HG02885 (cell line): ENCODE measurements around the gene INPP5B.

Experiments
- ATAC-seq: cut with Tn5 transposase; IDR thresholded peaks from one replicate; pipeline ENCODE4 v1.9.1; 2021; ENCODE audit warnings: mild to moderate bottlenecking; ENCODE audit not compliant: unreplicated experiment, poor library complexity

INPP5B gene

GRCh38 chr1:37879865-37880264 is 67.0 kb downstream of the INPP5B start:
- no peak for ATAC-seq

DNA sequence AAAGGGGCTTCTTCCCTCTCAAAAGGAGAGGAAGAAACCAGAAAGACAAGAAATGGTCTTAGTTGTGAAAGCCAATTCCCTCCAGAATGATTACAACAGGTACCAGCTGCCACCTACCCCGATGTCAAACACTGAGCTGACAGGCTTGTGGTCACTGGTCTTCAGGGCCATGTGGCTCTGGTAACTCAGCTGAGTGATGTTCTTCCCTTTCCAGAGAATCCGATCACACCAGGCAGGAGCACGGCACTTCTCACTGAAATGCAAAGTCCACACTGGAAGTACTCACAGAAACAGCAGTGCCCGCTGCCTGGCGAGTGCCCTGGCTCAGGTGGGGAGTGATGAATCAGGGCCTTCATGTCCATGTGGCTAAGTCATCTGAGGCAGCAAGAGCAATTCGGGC is 68.8 kb downstream of the INPP5B start:
- ATAC-seq = no peak

GRCh38 chr1:37875833-37876232 is 71.0 kb downstream of the INPP5B start:
- ATAC-seq = no peak

DNA sequence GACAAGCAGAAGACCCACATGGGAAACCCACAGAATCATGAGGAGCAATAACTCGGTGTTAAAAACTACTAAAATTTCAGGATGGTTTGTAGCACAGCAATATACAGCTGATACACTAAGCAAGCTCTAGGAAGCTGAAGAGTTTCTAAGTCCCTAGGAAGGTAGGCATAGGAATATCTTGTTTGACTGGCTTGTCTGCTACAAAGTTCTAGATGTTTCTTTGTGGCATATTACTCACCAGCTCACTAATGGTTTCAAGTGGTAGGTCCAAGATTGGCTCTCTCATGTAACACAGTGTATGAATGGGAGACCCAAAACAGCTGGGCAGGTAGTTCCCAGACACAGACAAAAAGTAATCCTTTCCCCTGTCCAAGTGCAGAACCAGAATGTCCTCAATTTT is 74.2 kb downstream of the INPP5B start:
- ATAC-seq = no peak

GRCh38 chr1:37868466-37868865 is 78.4 kb downstream of the INPP5B start:
- no peak for ATAC-seq

DNA sequence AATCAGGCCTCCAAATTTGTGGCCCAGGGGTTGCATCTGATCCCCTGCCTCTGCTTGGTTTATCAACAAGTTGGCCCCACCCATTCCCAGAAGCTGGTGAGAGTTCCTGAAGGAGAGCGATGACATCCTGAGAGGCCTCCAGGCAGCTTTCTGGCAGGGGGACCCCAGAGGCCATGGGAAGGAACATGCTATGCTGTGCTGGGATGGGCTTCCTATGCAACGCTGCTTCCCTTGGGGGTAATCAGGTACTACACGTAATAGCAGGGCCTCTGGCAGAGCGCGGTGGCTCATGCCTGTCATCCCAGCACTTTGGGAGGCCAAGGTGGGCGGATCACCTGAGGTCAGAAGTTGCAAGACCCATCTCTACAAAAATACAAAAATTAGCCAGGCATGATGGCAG is 79.1 kb downstream of the INPP5B start:
- ATAC-seq = no peak

GRCh38 chr1:37866491-37866890 is 80.4 kb downstream of the INPP5B start:
- no peak for ATAC-seq

DNA sequence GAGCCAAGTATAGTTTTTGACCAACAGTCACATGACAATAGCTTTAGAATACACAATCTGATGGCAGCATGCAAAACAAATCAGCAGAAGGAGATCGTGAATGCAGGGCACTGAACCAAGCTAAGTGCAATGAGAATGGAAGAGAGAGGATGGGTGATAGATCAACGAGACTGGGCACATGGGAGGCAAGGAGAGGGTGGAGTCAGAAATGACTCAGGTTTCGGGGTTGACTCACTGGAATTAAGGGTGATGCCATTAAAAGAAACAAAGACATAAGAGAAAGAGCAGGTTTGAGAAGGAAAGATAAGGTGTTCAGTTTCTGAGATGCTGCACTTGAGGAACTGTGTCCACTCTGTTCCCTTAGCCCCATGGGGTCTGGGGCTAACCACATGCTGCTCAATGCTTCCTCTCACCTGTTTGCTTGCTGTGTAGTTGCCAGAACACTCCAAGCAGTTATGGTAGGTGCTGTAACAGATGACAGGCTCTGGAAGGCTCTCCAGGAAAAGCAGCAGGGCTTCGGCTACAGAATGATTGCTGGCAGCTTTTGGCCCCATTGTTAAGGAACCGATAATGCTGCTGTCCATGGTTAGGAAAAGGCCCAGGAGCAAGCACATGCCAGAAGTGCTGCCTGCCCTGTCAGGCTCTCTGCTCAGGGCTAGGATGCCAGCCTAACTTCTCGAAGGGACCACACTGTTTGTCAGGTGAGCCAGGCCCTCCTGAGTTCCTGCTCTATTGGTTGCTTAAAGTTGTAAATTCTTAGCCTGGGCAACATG is 81.3 kb downstream of the INPP5B start:
- no peak for ATAC-seq

DNA sequence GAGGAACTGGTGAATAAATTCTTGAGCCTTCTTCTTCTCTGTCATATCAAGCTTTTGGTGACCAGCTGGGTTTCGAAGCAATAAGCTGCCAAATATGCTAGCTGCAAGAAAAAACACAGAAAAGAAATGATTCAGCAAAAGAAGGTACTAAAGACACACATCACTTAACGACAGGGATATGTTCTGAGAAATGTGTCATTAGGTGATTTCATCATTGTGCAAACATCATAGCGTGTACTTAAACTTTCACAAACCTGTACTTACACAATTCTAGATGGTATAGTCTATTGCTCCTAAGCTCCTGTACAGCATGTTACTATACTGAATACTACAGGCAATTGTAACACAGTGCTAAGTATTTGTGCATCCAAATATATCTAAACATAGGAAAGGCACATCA is 84.5 kb downstream of the INPP5B start:
- no peak for ATAC-seq

GRCh38 chr1:37861151-37861550 is 85.7 kb downstream of the INPP5B start:
- ATAC-seq = no peak

- ATAC-seq = no peak
These were observed 86.5 kb downstream of the INPP5B start for GRCh38 chr1:37860346-37860666.

DNA sequence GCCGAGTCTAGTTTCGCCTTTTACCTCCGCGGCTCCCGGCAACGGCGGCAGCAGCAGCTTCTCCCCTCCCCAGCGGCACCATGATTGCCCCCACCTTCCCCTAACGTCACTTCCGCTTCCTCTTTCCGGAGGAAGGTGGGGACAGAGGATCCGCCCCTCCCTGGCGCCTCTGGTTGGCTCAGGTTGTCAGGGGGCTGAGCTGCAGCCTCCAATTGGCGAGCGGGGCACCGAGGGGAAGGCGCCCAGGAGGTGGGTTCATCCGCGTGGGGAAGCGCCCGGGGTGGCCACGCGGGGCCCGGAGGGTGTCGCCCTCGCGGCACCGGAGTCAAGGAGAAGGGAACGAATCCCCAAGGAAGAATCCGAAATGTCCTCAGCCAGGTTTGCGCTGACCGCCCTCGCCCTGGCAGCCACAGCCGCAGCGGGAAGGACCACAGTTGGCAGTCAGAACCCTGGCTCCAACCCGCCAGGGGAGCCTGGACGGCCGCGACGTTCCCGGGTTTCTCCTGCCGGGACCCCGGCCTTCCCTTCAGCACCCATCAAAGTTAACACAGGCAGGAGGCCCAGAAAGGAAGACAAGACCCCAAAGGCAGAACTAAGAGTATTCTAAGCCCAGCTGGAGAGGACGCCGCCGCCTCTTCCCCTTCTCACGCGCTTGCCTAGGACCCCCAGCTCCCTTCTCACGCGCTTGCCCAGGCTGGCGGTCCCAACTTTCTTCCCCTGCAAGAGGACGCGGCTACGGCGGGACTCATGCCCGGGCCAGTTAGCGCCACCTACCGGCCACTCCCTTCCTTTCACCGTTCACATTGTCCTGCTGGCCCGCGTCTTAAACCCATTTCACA is 87.1 kb downstream of the INPP5B start, which contains the start of gene MTF1:
Gene MTF1, minus strand, starts transcription at position 86 of the 839 bp plus-strand sequence. CDS start 1,934 bp downstream, outside the sequence.
- ATAC-seq = peak; percentile 93

DNA sequence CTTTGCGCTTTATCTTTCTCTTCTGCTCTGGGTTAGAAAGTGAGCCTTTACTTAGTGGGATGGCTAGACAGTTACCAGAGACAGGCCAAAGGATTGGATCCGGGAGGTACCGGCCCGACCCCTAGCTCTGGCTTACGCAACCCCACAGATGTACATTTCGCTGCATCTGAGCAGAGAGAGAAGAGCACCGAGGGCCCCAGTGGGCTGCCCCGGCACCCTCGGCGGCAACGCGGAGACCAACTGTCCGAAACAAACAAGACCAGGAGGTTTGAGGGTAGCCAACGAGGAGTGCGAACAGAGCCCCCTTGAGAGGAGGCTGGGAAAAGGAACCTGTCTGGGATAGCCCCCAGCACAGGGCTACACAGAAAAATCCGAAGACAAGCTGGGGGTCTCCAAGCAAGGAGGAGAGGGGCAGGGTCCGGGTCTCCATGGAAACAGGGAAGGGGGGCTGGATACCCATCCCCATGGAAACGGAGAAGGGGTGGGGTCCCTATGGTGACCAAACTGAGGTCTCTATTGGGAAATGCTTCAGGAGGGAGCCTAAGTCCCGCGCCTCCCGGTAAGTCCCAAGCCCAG is 87.8 kb downstream of the INPP5B start:
- peak; percentile 13 for ATAC-seq

DNA sequence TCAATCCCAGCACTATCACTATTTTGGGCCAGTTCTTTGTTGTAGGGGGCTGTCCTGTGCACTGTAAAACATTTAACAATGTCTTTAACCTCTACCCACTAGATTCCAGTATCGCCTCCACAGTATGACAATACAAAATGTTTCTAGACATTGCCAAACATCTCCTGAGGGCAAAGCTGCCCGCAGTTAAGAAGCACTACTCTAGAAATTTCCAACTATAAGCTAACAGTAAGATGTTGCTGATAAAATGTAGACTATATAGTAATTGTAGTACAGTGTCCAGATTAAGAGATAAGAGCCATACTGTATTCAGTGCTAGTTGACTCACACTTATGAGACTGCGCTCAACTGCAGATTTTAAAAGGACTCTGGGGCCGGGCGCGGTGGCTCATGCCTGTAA is 92.4 kb downstream of the INPP5B start:
- ATAC-seq = no peak

GRCh38 chr1:37853157-37853556 is 93.7 kb downstream of the INPP5B start:
- ATAC-seq = no peak

GRCh38 chr1:37851782-37852210 is 95.1 kb downstream of the INPP5B start:
- ATAC-seq = no peak

- no peak for ATAC-seq
These were observed 95.6 kb downstream of the INPP5B start for GRCh38 chr1:37851262-37851661.

- no peak for ATAC-seq
These were observed 96.4 kb downstream of the INPP5B start for GRCh38 chr1:37850352-37850955.

- ATAC-seq = no peak
These were observed 97.4 kb downstream of the INPP5B start for GRCh38 chr1:37849480-37849879.

GRCh38 chr1:37846647-37847339 is 100.1 kb downstream of the INPP5B start:
- ATAC-seq = no peak
